BLaER1 treated with 17β-estradiol and CSF1 and Interleukin-3, amounts not matched to agents 10 nM and 100 nM (cell line): ENCODE data around the gene THY1.

Experiments
- H3K27ac ChIP-seq, 11 experiments: shearing (Covaris generic); formaldehyde crosslinking; 2 replicates each; pipeline ENCODE4 v1.8.1; 2022
- H3K27me3 ChIP-seq, 11 experiments: shearing (Covaris generic); formaldehyde crosslinking; 2 replicates each; pipeline ENCODE4 v1.8.1; 2022
- H3K36me3 ChIP-seq, 11 experiments: shearing (Covaris generic); formaldehyde crosslinking; 2 replicates each; pipeline ENCODE4 v1.8.1; 2022
- H3K4me1 ChIP-seq, 10 experiments: shearing (Covaris generic); formaldehyde crosslinking; 2 replicates each; pipeline ENCODE4 v1.8.1; 2022
- H3K4me2 ChIP-seq, 11 experiments: shearing (Covaris generic); formaldehyde crosslinking; 2 replicates each; pipeline ENCODE4 v1.8.1; 2022
- H3K4me3 ChIP-seq, 10 experiments: shearing (Covaris generic); formaldehyde crosslinking; 2 replicates each; pipeline ENCODE4 v1.8.1; 2022
- H3K9ac ChIP-seq, 11 experiments: shearing (Covaris generic); formaldehyde crosslinking; 2 replicates each; pipeline ENCODE4 v1.8.1; 2022
- H3K9me3 ChIP-seq, 11 experiments: shearing (Covaris generic); formaldehyde crosslinking; replicated peaks in 1 of 11; 2 replicates each; pipeline ENCODE4 v1.8.1; 2022
- H4K20me1 ChIP-seq, 11 experiments: shearing (Covaris generic); formaldehyde crosslinking; 2 replicates each; pipeline ENCODE4 v1.8.1; 2022
- Cebpa-rat ChIP-seq, 11 experiments: shearing (Covaris generic); IDR thresholded peaks; 2 replicates each; pipeline ENCODE4 v1.8.1; 2022

Gene THY1

DNA sequence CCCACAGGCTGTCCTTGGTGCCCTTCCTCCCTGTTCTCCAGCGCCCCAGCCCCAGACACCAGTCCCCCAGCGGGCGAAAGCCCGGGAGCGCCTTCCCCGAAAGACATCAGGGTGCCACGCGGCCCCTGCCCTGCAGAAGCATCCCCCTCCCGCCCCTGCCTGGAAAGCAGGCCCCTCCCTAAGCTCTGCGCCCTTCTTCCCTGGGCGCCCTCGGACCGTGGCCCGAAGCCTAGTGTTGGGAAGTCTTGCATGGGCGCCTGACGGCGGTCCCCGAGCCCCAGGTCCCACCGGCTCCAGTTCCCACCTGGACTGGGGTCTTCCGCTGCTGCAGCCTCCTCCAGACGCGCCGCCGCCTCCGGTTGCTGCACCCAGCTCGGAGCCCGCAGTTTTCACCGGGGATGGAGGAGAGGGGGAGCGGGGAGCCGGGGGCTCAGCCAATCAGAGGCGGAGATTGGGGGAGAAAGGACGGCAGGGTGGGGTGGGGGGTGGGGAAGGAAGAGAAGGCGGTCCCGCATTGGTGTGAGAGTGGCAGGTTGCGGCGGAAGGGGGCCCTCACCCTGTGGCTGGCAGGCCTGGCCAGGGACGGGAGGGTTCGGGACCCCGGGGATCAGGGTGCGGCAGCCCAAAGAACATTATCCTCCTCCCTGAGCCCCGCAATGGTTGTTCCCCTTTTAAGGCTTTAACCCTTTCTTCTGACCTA, at the start of gene THY1:
Gene THY1, minus strand, starts transcription at position 364 of the 700 bp plus-strand sequence. CDS start 2,267 bp downstream, outside the sequence.
- H3K36me3 ChIP-seq: no peaks in the 10 kb centered on the region
- peaks cover 13 to 27% (median 17%) of the 10 kb centered on the region in 10 experiments for H3K4me1 ChIP-seq
- H3K4me3 ChIP-seq: peak within 1 kb of the TSS; percentile 39 to 66 (median 52)
- peak within 1 kb of the TSS in 7 of 11 experiments; percentile 19 to 42 (median 28); a peak in 7 of 22 replicates for H3K9ac ChIP-seq
- TF ChIP-seq Cebpa-rat (IDR thresholded peaks at IDR 0.05): no peak
- H3K9me3 ChIP-seq: peaks cover 0 to 7% (median 0%) of the 10 kb centered on the region in 11 experiments; a peak in 10 of 22 replicates
- H3K4me2 ChIP-seq: peak within 1 kb of the TSS; percentile 64 to 92 (median 85)
- no peak within 1 kb of the TSS for H3K27ac ChIP-seq
- peaks cover 0 to 24% (median 7%) of the 10 kb centered on the region in 11 experiments; a peak in 12 of 22 replicates for H4K20me1 ChIP-seq
- peaks cover 51 to 63% (median 60%) of the 10 kb centered on the region in 11 experiments for H3K27me3 ChIP-seq

DNA sequence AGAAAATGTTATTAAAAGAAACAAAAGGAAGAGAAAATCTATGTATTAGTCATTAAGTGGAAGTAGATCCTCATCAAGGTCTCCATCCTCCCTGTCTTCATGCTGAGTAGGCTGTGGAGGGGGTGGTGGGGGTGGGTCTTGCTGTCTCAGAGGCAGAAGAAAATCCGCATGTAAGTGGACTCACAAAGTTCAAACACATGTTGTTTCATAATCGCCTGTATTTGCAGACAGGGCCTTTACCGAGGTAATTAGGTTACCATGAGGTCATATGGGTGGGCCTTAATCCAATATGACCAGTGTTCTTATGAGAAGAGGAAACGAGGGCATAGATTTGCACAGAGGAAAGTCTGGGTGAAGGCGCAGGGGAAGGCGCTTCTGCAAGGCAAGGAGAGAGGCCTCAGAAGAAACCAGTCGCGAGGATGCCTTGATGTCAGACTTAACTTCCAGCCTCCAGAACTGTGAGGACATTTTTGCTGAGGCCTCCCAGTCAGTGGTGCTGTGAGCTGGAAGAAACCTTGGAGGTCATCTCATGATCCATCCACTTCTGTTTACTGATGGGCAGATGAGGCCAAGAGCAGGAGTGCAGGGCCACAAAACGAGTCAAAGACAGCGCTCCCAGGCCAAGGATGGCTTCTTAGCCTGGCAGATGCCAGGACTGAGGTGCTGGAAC, 49.3 kb upstream of the THY1 start:
- H3K9ac ChIP-seq: 0 out of 22 replicates have a peak overlapping the region, but pooled peaks of 1 of the 11 experiments have one; percentile 4
- H3K4me3 ChIP-seq: no peak overlapping the region
- H3K4me2 ChIP-seq: peak overlapping the region in 6 of 11 experiments; percentile 13 to 36 (median 22); a peak in 5 of 22 replicates
- peaks cover 0 to 12% (median 8%) of the 10 kb centered on the region in 11 experiments; a peak in 10 of 22 replicates for H3K9me3 ChIP-seq
- H4K20me1 ChIP-seq: no peaks in the 10 kb centered on the region
- H3K4me1 ChIP-seq: peaks cover 5 to 20% (median 15%) of the 10 kb centered on the region in 10 experiments; a peak in 15 of 20 replicates
- no peaks in the 10 kb centered on the region for H3K36me3 ChIP-seq
- 0 out of 22 replicates have a peak, but pooled peaks cover 0 to 4% (median 0%) of the 10 kb centered on the region in 11 experiments for H3K27me3 ChIP-seq
- H3K27ac ChIP-seq: no peak overlapping the region
- no peak for TF ChIP-seq Cebpa-rat (IDR thresholded peaks at IDR 0.05)

DNA sequence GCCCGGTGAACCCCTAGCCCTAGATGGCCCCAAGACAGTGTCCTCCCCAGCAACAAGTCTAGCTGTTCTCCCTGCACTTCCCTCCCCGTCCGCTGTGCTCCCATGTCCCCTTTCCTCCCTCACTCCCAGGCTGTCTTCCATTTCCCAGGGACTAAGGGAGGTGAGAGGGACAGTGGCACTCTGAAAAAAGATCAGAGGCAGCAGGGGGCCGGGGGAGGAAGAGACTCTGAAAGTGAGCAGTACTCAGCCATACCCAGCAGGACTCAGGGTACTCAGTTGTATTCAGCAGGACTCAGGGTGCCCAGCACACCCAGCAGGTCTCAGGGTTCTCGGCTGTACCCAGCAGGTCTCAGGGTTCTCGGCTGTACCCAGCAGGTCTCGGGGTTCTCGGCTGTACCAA, 48.4 kb upstream of the THY1 start:
- Histone ChIP-seq H3K27ac (no peak overlapping the region), H3K4me2 (no peak overlapping the region; a peak in 1 of 22 replicates), H3K4me3 (no peak overlapping the region), H3K9ac (no peak overlapping the region), H3K36me3 (no peaks in the 10 kb centered on the region), H3K9me3 (peaks cover 7 to 22% (median 12%) of the 10 kb centered on the region in 11 experiments; a peak in 19 of 22 replicates), H3K4me1 (peaks cover 5 to 20% (median 15%) of the 10 kb centered on the region in 10 experiments; a peak in 15 of 20 replicates), H4K20me1 (no peaks in the 10 kb centered on the region), H3K27me3 (0 out of 22 replicates have a peak, but pooled peaks cover 0 to 4% (median 0%) of the 10 kb centered on the region in 11 experiments)
- no peak for TF ChIP-seq Cebpa-rat (IDR thresholded peaks at IDR 0.05)

DNA sequence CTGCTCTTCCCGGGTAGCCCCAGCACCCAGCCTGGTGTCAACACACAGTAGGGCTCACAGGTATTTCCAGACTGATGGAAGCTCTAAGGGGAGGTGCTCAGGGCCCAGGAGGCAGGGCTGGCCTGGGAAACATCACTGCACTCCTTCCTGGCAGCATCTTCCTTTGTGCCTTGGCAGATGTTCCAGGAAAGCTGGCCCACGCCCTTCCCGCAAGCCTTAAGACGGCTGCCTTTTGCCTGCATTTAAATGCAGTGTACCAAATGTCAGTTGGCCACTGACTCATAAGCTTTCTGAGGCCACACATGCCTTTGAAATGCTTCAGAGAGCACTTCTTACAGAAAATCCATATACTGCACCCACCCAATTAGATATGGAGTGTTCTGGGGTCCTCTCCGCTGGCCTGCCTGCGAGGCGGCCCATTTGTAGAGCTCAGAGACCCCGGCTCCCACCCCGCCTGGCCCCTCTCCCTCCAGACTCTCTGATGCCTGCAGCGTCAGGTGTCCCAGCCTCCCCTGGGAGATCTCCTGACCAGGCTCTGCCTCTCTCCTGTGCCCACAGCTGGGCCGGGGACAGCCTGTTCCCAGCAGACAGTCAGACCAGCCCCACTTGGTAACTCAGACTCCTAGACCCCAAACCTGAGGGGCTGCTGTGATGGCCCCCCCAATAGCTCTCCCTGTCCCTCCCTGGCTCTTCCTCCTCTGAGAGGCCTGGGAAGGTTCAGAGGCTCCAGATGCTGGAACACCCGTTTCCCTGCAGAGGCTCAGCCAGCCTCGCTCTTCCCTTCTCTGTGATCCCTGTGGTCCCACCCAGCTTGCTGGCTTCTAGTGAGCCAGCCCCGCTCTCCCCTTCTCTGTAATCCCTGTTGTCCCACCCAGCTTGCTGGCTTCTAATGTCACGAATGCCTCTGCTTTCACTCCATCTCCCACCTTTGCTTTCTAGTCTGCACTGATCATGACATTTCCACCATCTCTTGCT, 47.6 kb upstream of the THY1 start:
- no peak overlapping the region for H3K4me3 ChIP-seq
- peaks cover 13 to 29% (median 20%) of the 10 kb centered on the region in 11 experiments; a peak in 20 of 22 replicates for H3K9me3 ChIP-seq
- 0 out of 22 replicates have a peak, but pooled peaks cover 0 to 4% (median 0%) of the 10 kb centered on the region in 11 experiments for H3K27me3 ChIP-seq
- peaks cover 5 to 20% (median 15%) of the 10 kb centered on the region in 10 experiments; a peak in 15 of 20 replicates for H3K4me1 ChIP-seq
- no peaks in the 10 kb centered on the region for H3K36me3 ChIP-seq
- no peaks in the 10 kb centered on the region for H4K20me1 ChIP-seq
- no peak for TF ChIP-seq Cebpa-rat (IDR thresholded peaks at IDR 0.05)
- H3K9ac ChIP-seq: no peak overlapping the region
- H3K27ac ChIP-seq: no peak overlapping the region
- H3K4me2 ChIP-seq: peak overlapping the region in 6 of 11 experiments; percentile 25 to 53 (median 40); a peak in 11 of 22 replicates

DNA sequence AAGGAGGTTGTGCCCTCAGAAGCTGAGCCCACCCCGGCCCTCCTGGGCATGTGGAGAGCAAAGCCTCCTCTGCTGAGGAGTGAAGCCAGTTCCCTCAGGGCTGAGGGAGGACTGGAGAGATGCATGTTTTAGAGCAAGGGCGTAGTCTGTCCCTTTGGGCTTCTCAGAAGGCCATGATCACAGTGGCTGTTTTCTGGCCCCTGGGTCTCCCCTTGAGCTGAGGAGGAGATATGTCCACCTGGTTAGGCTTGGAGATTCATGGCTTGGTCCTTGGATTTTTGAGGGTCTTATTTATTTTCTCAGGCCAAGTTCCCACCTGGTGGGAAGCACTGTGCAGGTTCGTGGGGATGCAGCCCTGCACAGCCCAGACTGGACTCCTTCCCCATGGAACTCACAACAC, 46.5 kb upstream of the THY1 start:
- Histone ChIP-seq H4K20me1 (no peaks in the 10 kb centered on the region), H3K27ac (no peak overlapping the region), H3K27me3 (0 out of 22 replicates have a peak, but pooled peaks cover 0 to 4% (median 0%) of the 10 kb centered on the region in 11 experiments), H3K4me3 (no peak overlapping the region), H3K4me2 (no peak overlapping the region), H3K9ac (no peak overlapping the region), H3K4me1 (peaks cover 5 to 20% (median 15%) of the 10 kb centered on the region in 10 experiments; a peak in 15 of 20 replicates), H3K9me3 (peaks cover 17 to 40% (median 29%) of the 10 kb centered on the region in 11 experiments; a peak in 20 of 22 replicates), H3K36me3 (no peaks in the 10 kb centered on the region)
- TF ChIP-seq Cebpa-rat (IDR thresholded peaks at IDR 0.05): no peak

DNA sequence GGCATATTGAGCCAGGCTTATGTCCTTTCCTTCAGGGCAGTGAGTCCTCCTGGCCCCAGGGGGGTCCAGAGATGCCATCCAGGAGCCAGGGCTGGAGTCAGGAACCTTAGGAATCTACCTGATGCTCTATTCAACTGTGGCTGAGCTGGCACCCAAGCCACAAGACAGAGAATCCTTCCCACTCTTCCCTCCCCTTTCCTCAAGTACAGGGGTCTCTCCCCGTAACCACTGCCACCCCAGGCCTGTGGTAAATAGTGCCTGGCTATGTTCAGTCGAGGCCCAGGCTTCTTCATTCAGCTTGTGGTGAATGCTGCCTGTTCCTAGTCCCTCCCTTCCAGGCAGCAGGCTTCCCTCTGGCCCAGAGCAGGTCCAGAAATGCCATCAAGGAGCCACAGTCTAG, 45.5 kb upstream of the THY1 start:
- no peak for TF ChIP-seq Cebpa-rat (IDR thresholded peaks at IDR 0.05)
- H3K27ac ChIP-seq: no peak overlapping the region

DNA sequence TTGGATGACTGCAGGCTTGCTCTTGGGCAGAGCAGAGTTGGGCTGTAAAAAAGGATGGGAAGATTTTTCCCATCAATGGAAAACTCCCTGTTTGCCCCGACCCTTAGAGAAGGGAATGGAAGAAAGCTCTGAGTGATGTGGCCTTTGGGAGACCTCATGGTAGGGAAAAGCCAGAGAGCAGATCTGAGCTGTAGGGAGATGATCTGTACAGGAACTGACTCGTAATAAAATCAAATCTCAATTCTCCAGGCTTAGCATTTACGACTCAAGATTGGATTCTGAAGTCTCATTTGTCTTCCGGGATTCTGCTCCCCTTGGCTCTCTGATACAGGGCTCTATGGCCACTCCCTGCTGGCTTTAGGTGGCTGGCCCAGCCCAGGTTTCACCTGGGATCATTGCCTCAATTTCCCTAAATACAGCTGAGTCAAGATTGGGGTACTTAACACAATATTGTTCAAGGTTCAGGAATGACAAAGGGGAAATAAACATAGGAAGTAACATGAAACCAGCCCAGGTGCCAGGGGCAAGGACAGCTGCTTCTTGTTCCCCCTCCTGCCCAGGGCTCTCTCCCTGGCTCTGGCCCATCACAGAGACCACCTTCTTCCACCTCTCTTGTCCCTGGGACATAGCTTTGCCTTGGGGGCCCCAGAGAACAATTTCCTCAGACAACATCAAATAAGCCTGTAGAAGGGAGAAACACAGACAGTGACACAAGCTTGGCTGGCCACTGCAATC, 38.4 kb upstream of the THY1 start:
- no peaks in the 10 kb centered on the region for H3K27me3 ChIP-seq
- no peak overlapping the region for H3K9ac ChIP-seq
- no peaks in the 10 kb centered on the region for H3K36me3 ChIP-seq
- H3K4me1 ChIP-seq: peaks cover 16 to 30% (median 24%) of the 10 kb centered on the region in 10 experiments
- H3K4me2 ChIP-seq: peak overlapping the region; percentile 1 to 75 (median 59); a peak in 14 of 22 replicates
- peak overlapping the region in 1 of 11 experiments; percentile 26; a peak in 1 of 22 replicates for H3K27ac ChIP-seq
- no peak for TF ChIP-seq Cebpa-rat (IDR thresholded peaks at IDR 0.05)
- H3K4me3 ChIP-seq: no peak overlapping the region
- 0 out of 22 replicates have a peak, but pooled peaks cover 0 to 4% (median 0%) of the 10 kb centered on the region in 11 experiments for H4K20me1 ChIP-seq
- peaks cover 8 to 25% (median 20%) of the 10 kb centered on the region in 11 experiments; a peak in 19 of 22 replicates for H3K9me3 ChIP-seq

More for the DNA sequence above, 45.5 kb upstream of the THY1 start:
- H3K4me3 ChIP-seq: no peak overlapping the region
- H4K20me1 ChIP-seq: no peaks in the 10 kb centered on the region
- peaks cover 17 to 45% (median 31%) of the 10 kb centered on the region in 11 experiments; a peak in 20 of 22 replicates for H3K9me3 ChIP-seq
- peaks cover 5 to 20% (median 15%) of the 10 kb centered on the region in 10 experiments; a peak in 15 of 20 replicates for H3K4me1 ChIP-seq
- H3K27me3 ChIP-seq: 0 out of 22 replicates have a peak, but pooled peaks cover 0 to 4% (median 0%) of the 10 kb centered on the region in 11 experiments
- no peak overlapping the region for H3K4me2 ChIP-seq
- no peaks in the 10 kb centered on the region for H3K36me3 ChIP-seq
- H3K9ac ChIP-seq: no peak overlapping the region
